Middle frontal gyrus (tissue), 1 donor: Measurements from ENCODE around the gene TMEM200B.
"Not testable (repeated sequence)": the region's sequence is repeated elsewhere in the genome, so short reads cannot be mapped to it uniquely, and the experiment has no call there.

ENCODE experiments used
- DNase-seq: peaks from one replicate; pipeline ENCODE4 v3.0.0-alpha.2; 2015; ENCODE audit warnings: low spot score; ENCODE audit errors: extremely low spot score

Gene TMEM200B

GRCh38 chr1:29123887-29124365 is at the start of gene TMEM200B:
Gene TMEM200B (minus strand): TSS chr1:29123903. CDS start chr1:29121828, 2,075 bp downstream.
- no peak for DNase-seq

DNA sequence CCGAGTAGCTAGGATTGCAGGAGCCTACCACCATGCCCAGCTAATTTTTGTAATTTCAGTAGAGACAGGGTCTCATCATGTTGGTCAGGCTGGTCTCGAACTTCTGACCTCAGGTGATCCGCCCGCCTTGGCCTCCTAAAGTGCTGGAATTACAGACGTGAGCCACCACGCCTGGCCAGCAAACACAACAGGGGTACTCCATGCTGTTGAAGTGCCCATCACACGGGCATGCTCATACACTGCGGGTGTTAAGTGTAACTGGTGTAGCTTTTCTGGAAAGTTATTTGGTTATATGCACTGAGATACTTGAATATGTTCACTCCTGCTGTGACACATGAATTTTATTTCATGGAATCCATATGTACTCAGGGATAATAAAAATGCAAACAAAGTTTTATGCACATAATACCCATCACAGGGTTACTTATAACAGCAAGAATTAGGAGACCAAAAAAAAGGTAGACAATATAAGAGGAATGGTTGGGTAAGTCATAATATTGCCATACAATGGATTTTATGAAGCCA is 48.8 kb upstream of the TMEM200B start:
- no peak for DNase-seq

- DNase-seq, result no peak
Observed at GRCh38 chr1:29171521-29171920, 47.8 kb upstream of the TMEM200B start.

DNA sequence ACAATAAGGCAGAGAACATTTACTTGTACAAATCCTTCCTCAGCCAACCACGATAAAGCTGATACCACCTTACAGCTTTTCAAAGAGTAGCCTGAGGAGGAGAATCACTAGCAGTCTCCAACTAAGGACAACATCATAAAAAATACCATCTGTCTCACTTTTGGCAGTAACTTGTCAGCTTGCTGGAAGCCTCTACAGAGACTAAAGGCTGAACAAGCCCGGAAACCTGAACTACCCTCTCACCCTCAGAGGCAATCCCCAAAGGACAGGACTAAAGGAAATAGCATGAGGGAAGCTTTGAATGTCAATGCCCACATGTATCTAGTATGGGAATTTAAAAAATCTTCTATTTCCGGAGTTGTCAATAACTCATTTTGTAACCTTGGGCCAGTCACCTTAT is 47.4 kb upstream of the TMEM200B start:
- DNase-seq, result no peak

- no peak for DNase-seq
Observed at GRCh38 chr1:29169976-29170375, 46.3 kb upstream of the TMEM200B start.

- DNase-seq, result no peak
Observed at GRCh38 chr1:29167904-29168303, 44.2 kb upstream of the TMEM200B start.

GRCh38 chr1:29166291-29166878 is 42.7 kb upstream of the TMEM200B start:
- no peak for DNase-seq

DNA sequence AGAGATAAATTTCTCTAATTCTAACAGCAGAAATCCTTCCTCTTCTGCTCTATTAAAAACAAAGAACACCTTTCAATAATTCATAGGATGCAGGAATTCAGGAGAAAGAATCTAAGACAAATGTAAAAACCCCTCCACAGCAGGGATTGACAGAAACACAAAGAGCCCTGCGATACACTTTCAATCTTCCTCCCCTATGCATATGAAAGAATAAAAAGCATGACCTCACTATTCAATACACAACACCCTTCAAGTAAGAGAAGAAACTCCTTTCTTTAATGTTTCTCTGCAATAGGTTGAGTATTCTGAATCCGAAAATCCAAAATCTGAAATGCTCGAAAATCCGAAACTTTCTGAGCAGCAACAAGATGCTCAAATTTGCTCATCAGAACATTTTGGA is 40.9 kb upstream of the TMEM200B start:
- DNase-seq, result no peak

GRCh38 chr1:29162476-29163138 is 38.9 kb upstream of the TMEM200B start:
- no peak for DNase-seq

DNA sequence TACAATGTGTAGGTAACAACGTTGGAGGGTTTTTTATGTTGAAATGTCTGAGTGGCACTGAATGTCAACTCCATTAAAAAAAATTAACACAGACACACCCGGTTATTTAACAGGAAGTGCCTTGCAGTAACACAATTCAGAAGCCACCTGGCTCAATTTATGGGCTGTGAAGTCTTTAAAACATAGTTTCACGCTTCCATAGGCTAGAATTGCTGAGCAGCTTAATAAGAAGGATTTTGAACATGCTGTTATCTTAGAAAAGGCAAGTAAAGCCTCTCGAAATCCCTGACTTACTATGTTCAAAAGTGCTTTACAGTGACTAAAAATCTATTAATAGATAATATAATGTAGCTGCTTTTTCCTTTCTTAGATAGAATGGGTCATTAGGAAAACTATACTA is 38.3 kb upstream of the TMEM200B start:
- no peak for DNase-seq

DNA sequence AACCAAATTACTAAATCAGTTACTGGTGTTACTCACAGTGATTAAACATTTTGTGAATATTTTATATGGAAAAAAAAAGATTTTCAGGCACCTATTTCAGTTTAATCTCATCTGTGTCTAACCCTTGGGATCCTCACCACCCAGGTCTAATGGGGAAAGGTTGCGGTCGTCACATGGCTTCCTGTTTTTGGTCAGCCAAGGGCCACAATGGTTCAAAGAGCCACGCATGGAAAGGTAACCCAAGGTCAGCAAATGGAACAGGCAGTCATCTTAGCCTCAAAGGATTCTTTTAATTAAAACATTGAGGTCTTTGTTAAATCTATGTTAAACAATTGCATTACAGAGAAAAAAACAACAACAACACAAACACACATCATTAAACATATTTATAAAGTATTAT is 36.1 kb upstream of the TMEM200B start:
- DNase-seq, result no peak

GRCh38 chr1:29157269-29157601 is 33.5 kb upstream of the TMEM200B start:
- no peak for DNase-seq

DNA sequence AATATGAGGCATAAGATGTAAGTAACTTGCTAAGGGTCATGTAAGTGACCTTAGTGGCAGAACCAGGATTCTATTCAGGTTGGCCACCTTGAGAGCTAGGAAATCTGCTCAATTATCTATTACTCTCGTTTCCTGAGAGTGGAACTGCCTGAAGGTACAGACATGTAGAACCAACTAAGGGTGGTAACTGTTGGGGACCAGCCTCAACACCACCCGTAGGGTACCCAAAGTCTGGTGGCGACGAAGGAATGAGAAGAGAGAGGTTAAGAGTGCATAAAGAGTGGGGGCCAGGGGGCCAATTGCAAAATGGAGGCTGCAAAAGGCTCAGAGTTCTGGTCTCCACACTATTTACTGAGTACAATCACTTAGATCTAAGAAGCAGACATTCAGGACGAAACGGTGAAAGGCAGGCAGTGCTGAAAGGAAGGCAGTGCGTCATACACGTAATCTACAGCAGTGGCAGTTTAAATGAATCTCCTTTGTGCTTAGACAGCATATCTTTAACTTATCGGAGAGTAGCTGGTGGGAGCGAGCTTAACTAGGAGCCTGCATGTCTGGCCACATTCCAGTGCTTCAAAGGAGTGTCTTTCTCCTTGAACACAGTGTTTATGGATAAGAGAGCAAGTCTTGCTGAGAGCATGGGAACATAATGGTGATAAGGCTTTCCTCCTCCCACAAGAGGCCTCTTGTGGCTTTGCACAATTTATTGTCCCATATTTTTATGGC is 33.0 kb upstream of the TMEM200B start:
- DNase-seq, result no peak

- DNase-seq, result no peak
Observed at GRCh38 chr1:29152046-29152805, 28.5 kb upstream of the TMEM200B start.

- DNase-seq, result not testable (repeated sequence)
Observed at GRCh38 chr1:29150346-29150745, 26.6 kb upstream of the TMEM200B start.

DNA sequence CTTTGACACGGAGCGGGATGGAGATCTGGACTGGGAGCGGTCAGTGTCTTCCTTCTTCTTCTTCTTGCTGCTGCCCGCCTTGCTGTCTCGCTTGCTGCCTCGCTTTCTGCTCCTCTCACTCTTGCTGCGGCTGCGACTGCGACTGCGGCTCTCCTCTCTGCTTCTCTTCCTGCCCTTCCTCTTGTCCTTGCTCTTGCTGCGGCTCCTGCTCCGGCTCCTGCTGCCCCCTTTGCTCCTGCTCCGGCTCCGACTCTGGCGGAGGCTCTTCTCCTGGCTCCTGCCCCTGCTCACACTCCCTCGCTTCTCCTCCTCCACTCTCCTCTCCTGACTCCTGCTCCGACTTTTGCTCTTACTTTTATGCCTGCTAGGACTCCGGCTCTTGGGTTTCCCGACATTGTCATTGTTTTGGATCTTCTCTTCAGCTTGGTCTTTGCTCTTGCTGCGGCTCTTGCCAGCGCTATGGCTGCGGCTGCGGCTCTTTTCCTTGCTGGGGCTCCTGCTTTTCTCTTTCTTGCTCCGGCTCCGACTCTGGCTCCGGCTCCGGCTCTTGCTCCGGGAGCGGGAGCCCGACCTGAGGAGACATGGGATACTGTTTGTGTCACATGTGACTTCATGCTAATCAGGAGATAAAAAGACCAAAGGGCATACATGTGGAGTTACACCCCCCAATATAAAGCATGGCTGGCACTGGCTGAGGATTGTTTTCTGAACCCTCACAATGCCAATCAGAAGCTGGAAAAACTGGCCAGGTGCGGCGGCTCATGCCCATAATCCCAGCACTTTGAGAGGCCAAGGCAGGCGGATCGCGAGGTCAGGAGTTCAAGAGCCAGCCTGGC is 25.2 kb upstream of the TMEM200B start:
- DNase-seq, result no peak

DNA sequence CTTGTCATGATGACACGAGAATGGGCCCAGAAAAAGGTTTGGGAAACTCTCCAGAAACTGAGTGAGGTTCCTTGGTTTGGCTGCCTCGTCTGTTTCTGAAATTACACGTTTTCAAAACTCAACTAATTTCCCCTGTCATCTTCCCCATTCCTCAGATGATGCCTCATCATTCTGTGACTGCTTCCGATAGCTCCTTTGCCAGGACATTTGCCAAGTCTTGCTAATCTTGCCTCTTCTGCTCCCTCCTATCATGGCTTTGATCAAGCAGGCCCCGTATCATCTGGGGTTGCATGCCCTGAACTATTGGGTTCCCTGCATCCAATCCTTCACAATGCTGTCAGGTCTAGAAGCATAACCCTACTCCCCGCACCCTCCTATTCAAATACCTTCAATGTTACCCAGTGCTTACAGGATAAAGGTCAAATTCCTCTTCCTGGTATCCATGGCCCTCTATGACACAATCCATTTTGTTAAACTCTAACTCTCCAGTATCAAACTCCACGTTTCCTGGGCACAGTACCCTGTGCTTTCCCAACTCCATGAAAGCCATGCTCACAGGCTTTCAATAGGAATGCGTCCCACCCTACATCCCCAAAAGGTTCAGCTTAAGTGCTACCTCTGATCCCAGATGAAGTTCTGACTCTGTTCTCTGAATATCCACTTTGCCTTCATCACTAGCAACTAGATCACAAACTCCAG is 22.2 kb upstream of the TMEM200B start:
- no peak for DNase-seq

DNA sequence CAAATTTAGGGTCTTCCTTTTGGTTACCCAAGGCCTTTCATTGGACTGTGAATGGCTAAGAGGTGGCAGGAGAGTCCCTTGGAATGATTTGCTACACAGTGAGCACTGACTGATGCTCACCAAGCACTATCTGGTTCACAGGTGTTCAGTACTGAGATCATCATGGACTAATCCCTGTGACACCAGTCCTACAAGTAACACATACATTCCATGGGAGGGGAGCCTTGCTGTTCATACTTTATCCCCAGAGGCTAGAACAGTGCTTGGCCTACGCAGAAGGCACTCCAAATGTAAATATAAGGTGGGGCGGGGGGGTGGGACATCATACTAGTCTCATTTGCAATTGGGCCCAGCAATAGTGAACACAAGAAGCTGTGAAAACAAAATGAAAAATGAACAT is 20.5 kb upstream of the TMEM200B start:
- no peak for DNase-seq

- no peak for DNase-seq
Observed at GRCh38 chr1:29142714-29143113, 19.0 kb upstream of the TMEM200B start.

DNA sequence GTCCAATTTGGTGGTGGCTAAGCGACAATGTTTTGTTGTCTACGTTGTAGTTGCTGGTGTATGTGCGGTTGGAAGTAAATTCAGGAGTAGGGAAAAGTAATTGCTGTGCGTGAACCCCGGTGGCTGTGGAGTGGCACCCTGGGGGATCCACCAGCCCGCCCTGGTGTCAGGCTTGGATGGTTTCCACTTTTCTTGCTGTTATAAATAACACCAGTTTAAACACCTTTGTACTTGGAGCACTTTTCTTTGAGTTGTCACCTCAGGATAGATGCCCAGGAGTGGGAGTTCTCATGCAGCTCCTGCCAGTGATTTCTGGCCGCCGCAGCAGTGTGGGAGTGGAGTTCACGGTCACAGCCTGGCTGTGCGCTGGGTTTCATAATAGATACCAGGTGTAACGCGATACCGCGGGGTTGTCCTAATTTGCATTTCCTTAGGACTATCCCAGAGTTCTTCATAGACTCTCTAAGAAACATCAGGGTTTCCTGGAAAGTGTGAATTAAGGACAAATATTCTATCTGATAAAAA is 12.8 kb upstream of the TMEM200B start:
- DNase-seq, result no peak
